Measurements from ENCODE around the gene DENND6A.

DENND6A gene

GRCh38 chr3:57575966-57576626, 116.8 kb downstream of the DENND6A start:
- TF ChIP-seq CTCF (IDR thresholded peaks at IDR 0.05; ENCODE audit: control insufficient read depth, extremely low read depth, insufficient read depth) = no peak
- DNase-seq (ENCODE audit: low read depth) = no peak
- H3K4me3 ChIP-seq (ENCODE audit: low read depth, low read length) = no peak overlapping the region

Data from LNCaP clone FGC (cell line).